Measurements from ENCODE around the gene B4GALT7.

DNA sequence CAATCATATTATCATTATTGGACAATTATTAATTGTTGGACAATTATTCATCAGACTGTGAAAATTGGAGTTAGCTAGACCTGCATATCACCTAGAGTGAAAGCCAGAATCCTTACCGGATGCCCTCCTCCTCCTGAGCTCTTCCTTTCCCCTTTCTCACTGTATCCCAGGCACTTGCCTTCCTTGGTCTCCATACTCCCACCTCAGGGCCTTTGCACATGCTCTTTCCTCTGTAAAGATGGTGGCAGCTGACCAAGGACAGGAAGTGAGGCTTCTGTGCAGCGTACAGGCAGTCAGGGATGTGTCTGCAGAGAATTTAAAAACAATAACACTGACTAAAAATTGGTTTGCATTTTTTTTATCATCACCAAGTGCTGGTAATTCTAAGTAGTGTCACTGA lies 30.0 kb upstream of the B4GALT7 start:
- TF ChIP-seq POLR2A (IDR thresholded peaks at IDR 0.05), result no peak
- TF ChIP-seq, protein P1, sequence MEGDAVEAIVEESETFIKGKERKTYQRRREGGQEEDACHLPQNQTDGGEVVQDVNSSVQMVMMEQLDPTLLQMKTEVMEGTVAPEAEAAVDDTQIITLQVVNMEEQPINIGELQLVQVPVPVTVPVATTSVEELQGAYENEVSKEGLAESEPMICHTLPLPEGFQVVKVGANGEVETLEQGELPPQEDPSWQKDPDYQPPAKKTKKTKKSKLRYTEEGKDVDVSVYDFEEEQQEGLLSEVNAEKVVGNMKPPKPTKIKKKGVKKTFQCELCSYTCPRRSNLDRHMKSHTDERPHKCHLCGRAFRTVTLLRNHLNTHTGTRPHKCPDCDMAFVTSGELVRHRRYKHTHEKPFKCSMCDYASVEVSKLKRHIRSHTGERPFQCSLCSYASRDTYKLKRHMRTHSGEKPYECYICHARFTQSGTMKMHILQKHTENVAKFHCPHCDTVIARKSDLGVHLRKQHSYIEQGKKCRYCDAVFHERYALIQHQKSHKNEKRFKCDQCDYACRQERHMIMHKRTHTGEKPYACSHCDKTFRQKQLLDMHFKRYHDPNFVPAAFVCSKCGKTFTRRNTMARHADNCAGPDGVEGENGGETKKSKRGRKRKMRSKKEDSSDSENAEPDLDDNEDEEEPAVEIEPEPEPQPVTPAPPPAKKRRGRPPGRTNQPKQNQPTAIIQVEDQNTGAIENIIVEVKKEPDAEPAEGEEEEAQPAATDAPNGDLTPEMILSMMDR (IDR thresholded peaks at IDR 0.05 in 8 of 11, conservative IDR thresholded peaks at IDR 0.05 in 3 of 11), result no peak
- no peak for TF ChIP-seq POLR2AphosphoS5 (IDR thresholded peaks at IDR 0.05)
